Activated B cell treated with CpG ODN at 0.5 μM for 24 hours (primary cell): ENCODE results near the gene ALG9. TPM values are rescaled to one million over a fixed set of nuclear protein-coding genes. Genes with fewer than 3 reads are reported as not detected.

Source experiments
- ATAC-seq: fragments of 200-7000 bp; cut with Tn5 transposase; one replicate; pipeline ENCODE4 v1.10.0; 2021; ENCODE audit warnings: low read depth, mild to moderate bottlenecking, moderate library complexity
- CTCF ChIA-PET: fragments of 350-600 bp; sonication (Branson Sonifier 250); formaldehyde crosslinking; loops from one replicate; lab custom pipeline; 2021; ENCODE audit warnings: antibody characterized with exemption; lab: Charles Lee
- POLR2A ChIA-PET: fragments of 350-600 bp; sonication (Branson Sonifier 250); formaldehyde crosslinking; loops from one replicate; lab custom pipeline; 2021; ENCODE audit warnings: antibody characterized with exemption; lab: Charles Lee
- DNase-seq: peaks from one replicate; pipeline ENCODE4 v3.0.0; 2022
- H3K27ac Mint-ChIP-seq: one replicate; pipeline ENCODE4 v1.8.0; 2020; ENCODE audit warnings: mixed read lengths
- H3K27me3 Mint-ChIP-seq: one replicate; pipeline ENCODE4 v1.8.0; 2021; ENCODE audit warnings: mixed read lengths
- H3K36me3 Mint-ChIP-seq: one replicate; pipeline ENCODE4 v1.8.0; 2021; ENCODE audit warnings: low read depth, mixed read lengths
- H3K4me1 Mint-ChIP-seq: one replicate; pipeline ENCODE4 v1.8.0; 2021; ENCODE audit warnings: mixed read lengths
- H3K4me3 Mint-ChIP-seq: one replicate; pipeline ENCODE4 v1.8.0; 2020; ENCODE audit warnings: mild to moderate bottlenecking, mixed read lengths
- H3K9me3 Mint-ChIP-seq: one replicate; pipeline ENCODE4 v1.8.0; 2020; ENCODE audit warnings: mixed read lengths
- CTCF ChIP-seq: fragments of 200-600 bp; IDR thresholded peaks from one replicate; pipeline ENCODE4 v1.8.0; 2022; ENCODE audit warnings: antibody characterized with exemption, mild to moderate bottlenecking
- intact Hi-C: fragments of 100-400 bp; cut with micrococcal nuclease; formaldehyde crosslinking; loops from one replicate; pipeline ENCODE4 v1.15.1; 2024
- total RNA-seq: library from RNA; stranded (reverse); gene quantifications from 2 replicates; pipeline ENCODE4 v1.2.3, GENCODE V29; 2022

The ALG9 gene
- total RNA-seq, 1 donor from 2014 or later: 20.1 TPM

DNA sequence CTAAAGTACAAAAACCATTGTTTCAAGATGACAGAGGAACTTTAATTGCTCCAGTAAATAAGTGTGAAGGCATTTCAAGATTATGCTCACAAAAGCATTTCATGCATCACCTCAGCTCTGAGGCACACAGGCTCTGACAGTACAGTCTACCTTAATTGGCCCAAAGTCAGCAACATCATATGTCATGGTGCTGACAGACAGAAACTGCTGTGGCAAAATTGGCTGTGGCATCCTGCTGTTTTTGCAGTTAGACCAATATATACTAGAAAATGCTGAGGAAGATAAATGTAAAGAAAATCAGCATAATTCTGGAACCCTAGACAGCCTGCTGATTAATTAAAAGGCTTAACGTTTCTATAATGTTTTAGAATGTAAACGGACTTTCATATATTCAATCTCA, 70.2 kb downstream of the ALG9 start:
- no peak overlapping the region for H3K4me3 Mint-ChIP-seq
- no peak for TF ChIP-seq CTCF
- DNase-seq (no peak), ATAC-seq (no peak)
- no peak overlapping the region for H3K27ac Mint-ChIP-seq
- H3K27me3 Mint-ChIP-seq: no peaks in the 10 kb centered on the region
- peaks cover 13% of the 10 kb centered on the region for H3K9me3 Mint-ChIP-seq
- H3K36me3 Mint-ChIP-seq: peaks cover 80% of the 10 kb centered on the region
- peaks cover 12% of the 10 kb centered on the region for H3K4me1 Mint-ChIP-seq
- POLR2A ChIA-PET: no interaction called here
- intact Hi-C loops: no loop called here
- CTCF ChIA-PET: no interaction called here

DNA sequence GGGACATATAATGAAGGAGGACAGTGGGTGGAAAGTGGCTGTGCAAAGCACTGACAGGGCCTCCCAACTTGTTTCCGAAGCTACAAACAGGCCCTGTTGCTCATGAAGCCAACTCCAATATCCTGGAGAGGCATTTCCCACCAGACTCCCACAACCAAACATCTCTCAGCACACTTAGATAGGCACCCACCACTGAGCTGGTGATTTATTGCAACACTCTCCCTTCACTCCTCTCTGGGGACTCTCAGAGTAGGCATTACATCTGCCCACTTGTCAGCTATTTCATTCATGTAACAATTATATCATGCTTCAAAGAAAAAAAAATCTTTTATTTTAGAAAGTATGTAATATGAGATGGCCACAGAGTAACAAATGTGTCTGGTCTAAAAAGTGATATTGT, 73.1 kb downstream of the ALG9 start:
- H3K27me3 Mint-ChIP-seq: no peaks in the 10 kb centered on the region
- intact Hi-C loops: no loop called here
- no peak for TF ChIP-seq CTCF
- DNase-seq (no peak), ATAC-seq (no peak)
- H3K4me1 Mint-ChIP-seq: peaks cover 12% of the 10 kb centered on the region
- H3K4me3 Mint-ChIP-seq: no peak overlapping the region
- ChIA-PET POLR2A (no interaction called here), CTCF (no interaction called here)
- H3K9me3 Mint-ChIP-seq: peaks cover 13% of the 10 kb centered on the region
- peaks cover 68% of the 10 kb centered on the region for H3K36me3 Mint-ChIP-seq
- H3K27ac Mint-ChIP-seq: no peak overlapping the region

DNA sequence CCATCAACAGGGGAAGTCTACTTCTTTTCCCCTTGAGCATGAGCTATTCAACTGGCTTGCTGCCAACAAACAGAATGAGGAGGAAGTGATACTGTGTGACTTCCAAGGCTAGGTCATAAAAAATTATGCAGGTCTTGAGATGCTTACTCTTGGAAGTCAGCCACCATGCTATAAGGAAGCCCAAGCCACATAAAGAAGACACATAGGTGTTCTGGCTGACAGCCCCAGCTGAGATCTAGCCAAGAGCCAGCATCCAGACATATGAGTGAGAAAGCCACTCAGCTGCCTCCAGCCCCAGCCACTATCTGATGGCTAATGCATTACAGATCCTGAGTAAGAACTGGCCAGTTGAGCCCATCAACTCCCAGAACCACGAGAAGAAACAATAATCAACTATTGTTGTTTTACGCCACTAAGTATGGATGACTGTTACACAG, 74.2 kb downstream of the ALG9 start:
- no peak for TF ChIP-seq CTCF
- Mint-ChIP-seq H3K9me3 (peaks cover 13% of the 10 kb centered on the region), H3K27ac (no peak overlapping the region), H3K4me1 (peaks cover 12% of the 10 kb centered on the region), H3K36me3 (peaks cover 60% of the 10 kb centered on the region), H3K4me3 (no peak overlapping the region), H3K27me3 (no peaks in the 10 kb centered on the region)
- DNase-seq (no peak), ATAC-seq (peak; percentile 75)
- ChIA-PET POLR2A (no interaction called here), CTCF (no interaction called here)
- intact Hi-C loops: no loop called here

DNA sequence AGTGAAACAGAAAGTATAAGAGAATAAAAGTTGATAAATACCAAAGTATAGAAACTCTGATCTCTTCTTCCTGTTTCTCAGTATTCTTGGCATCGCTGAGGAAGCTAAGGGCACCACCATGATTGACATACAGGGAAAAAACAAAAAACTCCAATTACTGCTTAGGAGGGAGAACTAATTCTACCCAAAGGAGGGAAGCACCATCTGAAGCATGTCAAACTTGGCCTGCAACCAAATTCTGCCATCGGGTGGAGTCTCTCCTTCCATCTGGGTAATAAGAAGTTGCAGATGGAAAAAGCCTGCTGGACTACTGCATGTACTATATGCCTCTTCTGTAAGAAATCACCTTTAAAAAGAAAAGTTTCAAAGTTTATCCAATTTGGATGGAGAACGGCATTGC, 74.7 kb downstream of the ALG9 start:
- ATAC-seq (no peak), DNase-seq (no peak)
- H3K36me3 Mint-ChIP-seq: peaks cover 55% of the 10 kb centered on the region
- no peak for TF ChIP-seq CTCF
- H3K4me1 Mint-ChIP-seq: peaks cover 12% of the 10 kb centered on the region
- no peak overlapping the region for H3K4me3 Mint-ChIP-seq
- no peaks in the 10 kb centered on the region for H3K27me3 Mint-ChIP-seq
- intact Hi-C loops: no loop called here
- POLR2A ChIA-PET: no interaction called here
- CTCF ChIA-PET: no interaction called here
- H3K9me3 Mint-ChIP-seq: peaks cover 13% of the 10 kb centered on the region
- no peak overlapping the region for H3K27ac Mint-ChIP-seq

GRCh38 chr11:111795334-111795985, 75.9 kb downstream of the ALG9 start:
- TF ChIP-seq CTCF: no peak
- Mint-ChIP-seq H3K27ac (no peak overlapping the region), H3K4me3 (no peak overlapping the region), H3K36me3 (peaks cover 55% of the 10 kb centered on the region), H3K9me3 (peaks cover 13% of the 10 kb centered on the region), H3K27me3 (no peaks in the 10 kb centered on the region), H3K4me1 (peaks cover 12% of the 10 kb centered on the region)
- intact Hi-C loops: no loop called here
- no peak for ATAC-seq
- ChIA-PET CTCF (no interaction called here), POLR2A (no interaction called here)
- no peak for DNase-seq
